HG03108 (cell line): Measurements from ENCODE around the gene ADAMTSL1.

Experiments
- ATAC-seq: cut with Tn5 transposase; IDR thresholded peaks from one replicate; pipeline ENCODE4 v1.9.1; 2021; ENCODE audit warnings: moderate library complexity; ENCODE audit not compliant: unreplicated experiment

The ADAMTSL1 gene

GRCh38 chr9:18759827-18760226 lies 285.9 kb downstream of the ADAMTSL1 start:
- ATAC-seq, result no peak

GRCh38 chr9:18761742-18762300 lies 287.9 kb downstream of the ADAMTSL1 start:
- ATAC-seq, result no peak

- no peak for ATAC-seq
Measured at GRCh38 chr9:18766989-18767550, 293.1 kb downstream of the ADAMTSL1 start.

- ATAC-seq, result peak; percentile 68
Measured at GRCh38 chr9:18768951-18769622, 295.1 kb downstream of the ADAMTSL1 start.

GRCh38 chr9:18770131-18770908 lies 296.4 kb downstream of the ADAMTSL1 start:
- no peak for ATAC-seq

GRCh38 chr9:18771011-18771410 lies 297.1 kb downstream of the ADAMTSL1 start:
- no peak for ATAC-seq

- ATAC-seq, result no peak
Measured at GRCh38 chr9:18771763-18772162, 297.8 kb downstream of the ADAMTSL1 start.

- no peak for ATAC-seq
Measured at GRCh38 chr9:18775241-18775640, 301.3 kb downstream of the ADAMTSL1 start.

- no peak for ATAC-seq
Measured at GRCh38 chr9:18775930-18776329, 302.0 kb downstream of the ADAMTSL1 start.

- ATAC-seq, result no peak
Measured at GRCh38 chr9:18776836-18777820, 303.2 kb downstream of the ADAMTSL1 start.

GRCh38 chr9:18778147-18778546 lies 304.2 kb downstream of the ADAMTSL1 start:
- no peak for ATAC-seq

- no peak for ATAC-seq
Measured at GRCh38 chr9:18778846-18779245, 304.9 kb downstream of the ADAMTSL1 start.

- no peak for ATAC-seq
Measured at GRCh38 chr9:18783909-18784308, 310.0 kb downstream of the ADAMTSL1 start.

- ATAC-seq, result no peak
Measured at GRCh38 chr9:18785604-18786003, 311.7 kb downstream of the ADAMTSL1 start.

- no peak for ATAC-seq
Measured at GRCh38 chr9:18786196-18786595, 312.2 kb downstream of the ADAMTSL1 start.

GRCh38 chr9:18786911-18787650 lies 313.1 kb downstream of the ADAMTSL1 start:
- ATAC-seq, result no peak

- no peak for ATAC-seq
Measured at GRCh38 chr9:18788256-18788655, 314.3 kb downstream of the ADAMTSL1 start.

- no peak for ATAC-seq
Measured at GRCh38 chr9:18791074-18791473, 317.1 kb downstream of the ADAMTSL1 start.

GRCh38 chr9:18793122-18793521 lies 319.2 kb downstream of the ADAMTSL1 start:
- no peak for ATAC-seq
